NK-92 (cell line): ENCODE data around the gene REEP6.

Experiments
- DNase-seq: peaks from one replicate; lab custom pipeline; 2025; ENCODE audit not compliant: unreplicated experiment; lab: John Stamatoyannopoulos, UW

Gene REEP6

GRCh38 chr19:1456121-1456900 lies 34.7 kb upstream of the REEP6 start:
- DNase-seq = no peak

- no peak for DNase-seq
Measured at GRCh38 chr19:1457031-1457739, 33.8 kb upstream of the REEP6 start.

GRCh38 chr19:1457892-1458291 lies 33.1 kb upstream of the REEP6 start:
- DNase-seq = no peak

GRCh38 chr19:1459479-1459878 lies 31.5 kb upstream of the REEP6 start:
- DNase-seq = no peak

GRCh38 chr19:1460033-1460995 lies 30.7 kb upstream of the REEP6 start:
- DNase-seq = no peak

GRCh38 chr19:1461862-1462261 lies 29.1 kb upstream of the REEP6 start:
- no peak for DNase-seq

- no peak for DNase-seq
Measured at GRCh38 chr19:1465191-1466016, 25.6 kb upstream of the REEP6 start.

- no peak for DNase-seq
Measured at GRCh38 chr19:1466018-1466460, 24.9 kb upstream of the REEP6 start.

GRCh38 chr19:1466461-1467214 lies 24.3 kb upstream of the REEP6 start:
- DNase-seq = no peak

- no peak for DNase-seq
Measured at GRCh38 chr19:1467215-1467489, 23.8 kb upstream of the REEP6 start.

GRCh38 chr19:1467490-1468273 lies 23.3 kb upstream of the REEP6 start:
- DNase-seq = no peak

GRCh38 chr19:1468274-1468820 lies 22.6 kb upstream of the REEP6 start:
- no peak for DNase-seq

GRCh38 chr19:1468821-1469254 lies 22.1 kb upstream of the REEP6 start:
- no peak for DNase-seq

GRCh38 chr19:1469255-1470054 lies 21.5 kb upstream of the REEP6 start:
- no peak for DNase-seq

GRCh38 chr19:1470055-1470304 lies 21.0 kb upstream of the REEP6 start:
- DNase-seq = no peak

- no peak for DNase-seq
Measured at GRCh38 chr19:1470305-1471009, 20.5 kb upstream of the REEP6 start.

- DNase-seq = no peak
Measured at GRCh38 chr19:1471010-1471514, 19.9 kb upstream of the REEP6 start.
